Measurements from ENCODE around the gene FNDC3B. TPM values are rescaled to one million over a fixed set of nuclear protein-coding genes. Genes with fewer than 3 reads are reported as not detected.
A peak's percentile ranks its signal among the peaks of the same experiment; 100 is the strongest.

Gene FNDC3B
- total RNA-seq, 1 donor from 2014 or later = 29.5 TPM

- Histone ChIP-seq H3K4me2 (no peak overlapping the region), H4K20me1 (ENCODE audit: low read depth) (no peaks in the 10 kb centered on the region), H3K36me3 (no peaks in the 10 kb centered on the region), H3F3A (ENCODE audit: low read depth) (no peaks in the 10 kb centered on the region), H3K9ac (no peak overlapping the region), H3K79me2 (ENCODE audit: low read depth) (peaks cover 4% of the 10 kb centered on the region), H3K9me3 (ENCODE audit: low read depth) (no peaks in the 10 kb centered on the region), H3K4me3 (no peak overlapping the region), H3K4me1 (peaks cover 5% of the 10 kb centered on the region), H3K27ac (no peak overlapping the region), H3K27me3 (no peaks in the 10 kb centered on the region), H2AFZ (replicated peaks) (no peak overlapping the region)
- H3K9me3 Mint-ChIP-seq = peaks cover 10% of the 10 kb centered on the region
- TF ChIP-seq EZH2 (IDR thresholded peaks at IDR 0.05) (no peak), EZH2phosphoT487 (IDR thresholded peaks at IDR 0.05) (no peak), CTCF (IDR thresholded peaks at IDR 0.05) (no peak)
- peak overlapping the region; percentile 11 for H3K27ac Mint-ChIP-seq
- no peak overlapping the region for H3K4me3 Mint-ChIP-seq
- DNase-seq (ENCODE audit: low spot score) = no peak
- H3K36me3 Mint-ChIP-seq = peaks cover 40% of the 10 kb centered on the region
- H3K27me3 Mint-ChIP-seq (ENCODE audit: insufficient read depth, low read depth) = no peaks in the 10 kb centered on the region
- no peaks in the 10 kb centered on the region for H3K4me1 Mint-ChIP-seq
Observed at GRCh38 chr3:172247525-172248274, 208.3 kb downstream of the FNDC3B start.

GRCh38 chr3:172249039-172249438, 209.7 kb downstream of the FNDC3B start:
- no peak overlapping the region for H2AFZ ChIP-seq (replicated peaks)
- H3K27ac Mint-ChIP-seq = no peak overlapping the region
- no peak overlapping the region for H3K4me3 Mint-ChIP-seq
- no peak overlapping the region for H3K4me3 ChIP-seq
- H3K79me2 ChIP-seq (ENCODE audit: low read depth) = peaks cover 4% of the 10 kb centered on the region
- H3K4me2 ChIP-seq = no peak overlapping the region
- H3F3A ChIP-seq (ENCODE audit: low read depth) = no peaks in the 10 kb centered on the region
- H3K27me3 Mint-ChIP-seq (ENCODE audit: insufficient read depth, low read depth) = no peaks in the 10 kb centered on the region
- no peaks in the 10 kb centered on the region for H3K9me3 ChIP-seq (ENCODE audit: low read depth)
- peaks cover 30% of the 10 kb centered on the region for H3K36me3 Mint-ChIP-seq
- no peaks in the 10 kb centered on the region for H4K20me1 ChIP-seq (ENCODE audit: low read depth)
- H3K27me3 ChIP-seq = no peaks in the 10 kb centered on the region
- no peak for DNase-seq (ENCODE audit: low spot score)
- H3K36me3 ChIP-seq = no peaks in the 10 kb centered on the region
- no peak for TF ChIP-seq EZH2 (IDR thresholded peaks at IDR 0.05)
- no peak for TF ChIP-seq CTCF (IDR thresholded peaks at IDR 0.05)
- no peak for TF ChIP-seq EZH2phosphoT487 (IDR thresholded peaks at IDR 0.05)
- no peak overlapping the region for H3K9ac ChIP-seq
- no peaks in the 10 kb centered on the region for H3K4me1 Mint-ChIP-seq
- H3K27ac ChIP-seq = no peak overlapping the region
- peaks cover 5% of the 10 kb centered on the region for H3K4me1 ChIP-seq
- no peaks in the 10 kb centered on the region for H3K9me3 Mint-ChIP-seq

- H3K4me3 Mint-ChIP-seq = no peak overlapping the region
- no peak overlapping the region for H3K4me2 ChIP-seq
- no peaks in the 10 kb centered on the region for H4K20me1 ChIP-seq (ENCODE audit: low read depth)
- no peaks in the 10 kb centered on the region for H3K36me3 ChIP-seq
- H3K4me1 Mint-ChIP-seq = no peaks in the 10 kb centered on the region
- H3K27ac Mint-ChIP-seq = no peak overlapping the region
- H3K27me3 ChIP-seq = no peaks in the 10 kb centered on the region
- TF ChIP-seq EZH2 (IDR thresholded peaks at IDR 0.05) (no peak), EZH2phosphoT487 (IDR thresholded peaks at IDR 0.05) (no peak), CTCF (IDR thresholded peaks at IDR 0.05) (no peak)
- H3K27me3 Mint-ChIP-seq (ENCODE audit: insufficient read depth, low read depth) = no peaks in the 10 kb centered on the region
- no peaks in the 10 kb centered on the region for H3K79me2 ChIP-seq (ENCODE audit: low read depth)
- H3K36me3 Mint-ChIP-seq = peaks cover 38% of the 10 kb centered on the region
- H3K9me3 Mint-ChIP-seq = no peaks in the 10 kb centered on the region
- no peak overlapping the region for H2AFZ ChIP-seq (replicated peaks)
- H3K27ac ChIP-seq = no peak overlapping the region
- no peaks in the 10 kb centered on the region for H3K9me3 ChIP-seq (ENCODE audit: low read depth)
- H3K4me1 ChIP-seq = peaks cover 5% of the 10 kb centered on the region
- H3K9ac ChIP-seq = no peak overlapping the region
- no peaks in the 10 kb centered on the region for H3F3A ChIP-seq (ENCODE audit: low read depth)
- H3K4me3 ChIP-seq = no peak overlapping the region
- DNase-seq (ENCODE audit: low spot score) = no peak
Observed at GRCh38 chr3:172251211-172251610, 211.8 kb downstream of the FNDC3B start.

All from neural progenitor cell (in vitro differentiated cells).